Activated CD8-positive, alpha-beta memory T cell treated with anti-CD3 and anti-CD28 coated beads, Interleukin-2, amount 50 U/mL, for 1 hour (primary cell): Measurements from ENCODE around the gene CALM1.
A peak's percentile ranks its signal among the peaks of the same experiment; 100 is the strongest.
"Not testable (repeated sequence)": the region's sequence is repeated elsewhere in the genome, so short reads cannot be mapped to it uniquely, and the experiment has no call there.

Source experiments
- DNase-seq: peaks from one replicate; pipeline ENCODE4 v3.0.0-alpha.2; 2020; ENCODE audit errors: extremely low read depth

CALM1 gene

GRCh38 chr14:90383731-90384542 is 12.9 kb upstream of the CALM1 start:
- DNase-seq, result no peak

- no peak for DNase-seq
Measured at GRCh38 chr14:90384543-90384911, 12.3 kb upstream of the CALM1 start.

GRCh38 chr14:90386321-90386720 is 10.5 kb upstream of the CALM1 start:
- DNase-seq, result no peak

- no peak for DNase-seq
Measured at GRCh38 chr14:90387206-90387760, 9.5 kb upstream of the CALM1 start.

- no peak for DNase-seq
Measured at GRCh38 chr14:90388437-90388836, 8.4 kb upstream of the CALM1 start.

- no peak for DNase-seq
Measured at GRCh38 chr14:90388982-90389381, 7.8 kb upstream of the CALM1 start.

GRCh38 chr14:90393966-90394365 is 2.9 kb upstream of the CALM1 start:
- DNase-seq, result no peak

GRCh38 chr14:90394782-90395181 is 2.0 kb upstream of the CALM1 start:
- not testable (repeated sequence) for DNase-seq

GRCh38 chr14:90397425-90398314 is 841 bp downstream of the CALM1 start:
- no peak for DNase-seq

- DNase-seq, result no peak
Measured at GRCh38 chr14:90398315-90398839, 1.5 kb downstream of the CALM1 start.

- DNase-seq, result no peak
Measured at GRCh38 chr14:90398841-90399540, 2.2 kb downstream of the CALM1 start.

- peak; percentile 65 for DNase-seq
Measured at GRCh38 chr14:90399541-90400444, 3.0 kb downstream of the CALM1 start.

GRCh38 chr14:90400904-90401561 is 4.2 kb downstream of the CALM1 start:
- no peak for DNase-seq

- no peak for DNase-seq
Measured at GRCh38 chr14:90402016-90402415, 5.2 kb downstream of the CALM1 start.

GRCh38 chr14:90403065-90403464 is 6.2 kb downstream of the CALM1 start:
- DNase-seq, result no peak

- DNase-seq, result no peak
Measured at GRCh38 chr14:90405101-90405500, 8.3 kb downstream of the CALM1 start.

- DNase-seq, result no peak
Measured at GRCh38 chr14:90405755-90406154, 8.9 kb downstream of the CALM1 start.

GRCh38 chr14:90406384-90406798 is 9.6 kb downstream of the CALM1 start:
- no peak for DNase-seq

GRCh38 chr14:90407230-90407629 is 10.4 kb downstream of the CALM1 start:
- DNase-seq, result no peak

- DNase-seq, result no peak
Measured at GRCh38 chr14:90408713-90409112, 11.9 kb downstream of the CALM1 start.
